ENCODE data around the gene AKAP12. TPM values are rescaled to one million over a fixed set of nuclear protein-coding genes. Genes with fewer than 3 reads are reported as not detected.

The AKAP12 gene
- total RNA-seq, 1 donor from 2014 or later: 5.0 TPM

DNA sequence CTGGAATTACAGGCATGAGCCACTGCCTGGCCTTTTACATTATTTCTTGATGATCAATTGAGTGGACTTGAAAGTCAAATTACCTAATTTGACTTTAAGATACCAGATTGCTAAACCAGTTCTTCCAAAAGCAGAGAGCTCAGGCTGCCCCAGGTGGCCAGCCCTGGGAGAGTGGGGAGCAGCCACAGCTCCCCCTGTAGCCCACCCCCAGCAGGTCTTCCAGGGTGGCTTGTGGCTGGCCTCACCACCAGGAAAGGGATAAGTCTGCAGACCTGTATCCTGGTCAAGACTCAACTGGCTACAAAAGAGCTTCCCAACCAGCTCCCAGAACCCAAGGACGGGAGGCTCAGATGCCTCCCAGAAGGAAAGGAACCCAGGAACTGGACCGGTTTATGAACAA lies 23.8 kb upstream of the AKAP12 start:
- TF ChIP-seq, protein P1, sequence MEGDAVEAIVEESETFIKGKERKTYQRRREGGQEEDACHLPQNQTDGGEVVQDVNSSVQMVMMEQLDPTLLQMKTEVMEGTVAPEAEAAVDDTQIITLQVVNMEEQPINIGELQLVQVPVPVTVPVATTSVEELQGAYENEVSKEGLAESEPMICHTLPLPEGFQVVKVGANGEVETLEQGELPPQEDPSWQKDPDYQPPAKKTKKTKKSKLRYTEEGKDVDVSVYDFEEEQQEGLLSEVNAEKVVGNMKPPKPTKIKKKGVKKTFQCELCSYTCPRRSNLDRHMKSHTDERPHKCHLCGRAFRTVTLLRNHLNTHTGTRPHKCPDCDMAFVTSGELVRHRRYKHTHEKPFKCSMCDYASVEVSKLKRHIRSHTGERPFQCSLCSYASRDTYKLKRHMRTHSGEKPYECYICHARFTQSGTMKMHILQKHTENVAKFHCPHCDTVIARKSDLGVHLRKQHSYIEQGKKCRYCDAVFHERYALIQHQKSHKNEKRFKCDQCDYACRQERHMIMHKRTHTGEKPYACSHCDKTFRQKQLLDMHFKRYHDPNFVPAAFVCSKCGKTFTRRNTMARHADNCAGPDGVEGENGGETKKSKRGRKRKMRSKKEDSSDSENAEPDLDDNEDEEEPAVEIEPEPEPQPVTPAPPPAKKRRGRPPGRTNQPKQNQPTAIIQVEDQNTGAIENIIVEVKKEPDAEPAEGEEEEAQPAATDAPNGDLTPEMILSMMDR (IDR thresholded peaks at IDR 0.05; ENCODE audit: insufficient read depth, low read length, severe bottlenecking): no peak
- DNase-seq (ENCODE audit: low read depth): no peak
- FAIRE-seq: no peak

DNA sequence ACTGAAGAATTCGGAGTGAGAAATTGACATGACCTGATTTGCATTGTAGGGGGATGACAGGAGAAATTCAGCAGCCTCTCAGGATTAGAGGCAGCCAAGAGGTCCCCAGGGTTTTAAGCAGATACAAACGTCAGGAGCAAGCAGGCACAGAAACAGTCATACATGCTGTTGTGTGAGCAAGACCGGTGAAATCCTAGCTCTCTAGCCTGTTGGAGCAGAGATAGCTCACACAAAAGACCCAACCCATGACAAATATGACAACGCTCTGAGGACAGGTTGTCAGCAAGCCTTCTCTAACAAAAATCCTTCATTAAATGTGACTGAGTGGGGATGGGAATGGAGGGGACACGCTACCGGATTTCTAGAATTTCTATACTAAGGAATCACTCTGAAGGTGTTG lies 23.0 kb upstream of the AKAP12 start:
- TF ChIP-seq, protein P1 (IDR thresholded peaks at IDR 0.05; ENCODE audit: insufficient read depth, low read length, severe bottlenecking): no peak
- DNase-seq (ENCODE audit: low read depth) (no peak), FAIRE-seq (no peak)
- no peaks in the 10 kb centered on the region for H3K36me3 ChIP-seq (ENCODE audit: control insufficient read depth, insufficient read depth, low read length)
- no peaks in the 10 kb centered on the region for H3K27me3 ChIP-seq (ENCODE audit: control insufficient read depth, insufficient read depth, low read length)
- H3K4me3 ChIP-seq (ENCODE audit: low read depth, low read length): no peak overlapping the region

More for the DNA sequence above, 23.8 kb upstream of the AKAP12 start:
- Histone ChIP-seq H3K4me3 (ENCODE audit: low read depth, low read length) (no peak overlapping the region), H3K27me3 (ENCODE audit: control insufficient read depth, insufficient read depth, low read length) (no peaks in the 10 kb centered on the region), H3K36me3 (ENCODE audit: control insufficient read depth, insufficient read depth, low read length) (no peaks in the 10 kb centered on the region)

DNA sequence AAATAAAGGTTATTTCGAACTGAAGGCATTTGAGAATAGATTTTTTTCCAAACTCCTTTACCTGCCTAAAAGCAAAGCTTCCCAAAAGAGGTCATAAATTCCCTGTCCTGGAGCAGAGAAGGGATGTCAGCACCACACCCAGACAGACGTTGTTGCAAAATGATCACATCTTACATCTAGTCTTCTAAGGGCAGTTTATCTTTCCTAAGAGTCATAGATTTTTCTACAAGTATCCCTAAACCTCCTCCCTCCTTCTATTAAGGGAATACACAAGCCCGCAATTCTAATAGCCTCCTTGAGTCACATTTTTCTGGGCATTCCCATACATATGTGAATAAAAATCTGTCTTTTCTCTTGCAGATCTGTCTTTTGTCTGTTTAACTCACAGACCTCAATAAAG lies 20.6 kb upstream of the AKAP12 start:
- TF ChIP-seq, protein P1 (IDR thresholded peaks at IDR 0.05; ENCODE audit: insufficient read depth, low read length, severe bottlenecking): no peak
- H3K27me3 ChIP-seq (ENCODE audit: control insufficient read depth, insufficient read depth, low read length): no peaks in the 10 kb centered on the region
- H3K4me3 ChIP-seq (ENCODE audit: low read depth, low read length): no peak overlapping the region
- DNase-seq (ENCODE audit: low read depth) (no peak), FAIRE-seq (no peak)
- H3K36me3 ChIP-seq (ENCODE audit: control insufficient read depth, insufficient read depth, low read length): no peaks in the 10 kb centered on the region

DNA sequence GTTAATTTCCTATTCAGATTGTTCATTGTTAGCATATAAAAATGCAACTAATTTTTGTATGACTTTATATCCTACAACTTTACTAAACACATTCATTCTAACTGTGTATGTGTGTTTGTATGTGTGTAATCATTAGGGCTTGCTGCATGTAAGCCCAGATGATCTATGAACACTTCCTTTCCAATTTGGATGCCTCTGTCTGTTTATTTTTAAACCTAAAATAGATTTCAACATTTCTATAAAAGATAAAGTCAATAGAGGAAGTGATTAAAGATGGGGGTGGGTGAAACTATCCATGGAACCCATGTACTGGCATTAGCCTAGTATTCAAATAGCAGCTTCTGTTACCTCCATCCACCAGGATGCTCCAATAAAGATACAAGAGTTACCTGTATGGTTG lies 15.7 kb upstream of the AKAP12 start:
- DNase-seq (ENCODE audit: low read depth): no peak
- TF ChIP-seq, protein P1 (IDR thresholded peaks at IDR 0.05; ENCODE audit: insufficient read depth, low read length, severe bottlenecking): no peak
- Histone ChIP-seq H3K36me3 (ENCODE audit: control insufficient read depth, insufficient read depth, low read length) (no peaks in the 10 kb centered on the region), H3K27me3 (ENCODE audit: control insufficient read depth, insufficient read depth, low read length) (no peaks in the 10 kb centered on the region), H3K4me3 (ENCODE audit: low read depth, low read length) (no peak overlapping the region)
- FAIRE-seq: no peak

DNA sequence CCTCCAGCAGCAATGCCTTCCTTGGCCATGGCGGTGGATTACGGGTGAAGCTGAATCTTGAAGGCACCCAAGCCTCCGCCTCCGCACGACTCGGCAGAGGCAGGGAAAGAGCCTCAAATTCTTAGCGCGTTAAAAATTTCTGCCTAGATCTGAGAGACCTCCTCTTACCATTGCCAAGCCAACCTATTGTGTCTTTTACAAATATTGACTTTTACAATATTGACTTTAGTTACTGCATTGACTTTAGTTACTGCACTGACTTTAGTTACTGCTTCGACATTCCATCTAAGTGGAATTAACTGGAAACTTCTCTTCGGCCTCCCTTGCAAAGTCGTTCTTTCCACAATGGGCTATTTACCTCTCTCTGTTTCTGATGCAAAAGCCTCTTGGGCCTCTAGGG lies 13.8 kb upstream of the AKAP12 start:
- TF ChIP-seq, protein P1 (IDR thresholded peaks at IDR 0.05; ENCODE audit: insufficient read depth, low read length, severe bottlenecking): no peak
- H3K27me3 ChIP-seq (ENCODE audit: control insufficient read depth, insufficient read depth, low read length): no peaks in the 10 kb centered on the region
- no peaks in the 10 kb centered on the region for H3K36me3 ChIP-seq (ENCODE audit: control insufficient read depth, insufficient read depth, low read length)
- DNase-seq (ENCODE audit: low read depth) (no peak), FAIRE-seq (no peak)
- no peak overlapping the region for H3K4me3 ChIP-seq (ENCODE audit: low read depth, low read length)

DNA sequence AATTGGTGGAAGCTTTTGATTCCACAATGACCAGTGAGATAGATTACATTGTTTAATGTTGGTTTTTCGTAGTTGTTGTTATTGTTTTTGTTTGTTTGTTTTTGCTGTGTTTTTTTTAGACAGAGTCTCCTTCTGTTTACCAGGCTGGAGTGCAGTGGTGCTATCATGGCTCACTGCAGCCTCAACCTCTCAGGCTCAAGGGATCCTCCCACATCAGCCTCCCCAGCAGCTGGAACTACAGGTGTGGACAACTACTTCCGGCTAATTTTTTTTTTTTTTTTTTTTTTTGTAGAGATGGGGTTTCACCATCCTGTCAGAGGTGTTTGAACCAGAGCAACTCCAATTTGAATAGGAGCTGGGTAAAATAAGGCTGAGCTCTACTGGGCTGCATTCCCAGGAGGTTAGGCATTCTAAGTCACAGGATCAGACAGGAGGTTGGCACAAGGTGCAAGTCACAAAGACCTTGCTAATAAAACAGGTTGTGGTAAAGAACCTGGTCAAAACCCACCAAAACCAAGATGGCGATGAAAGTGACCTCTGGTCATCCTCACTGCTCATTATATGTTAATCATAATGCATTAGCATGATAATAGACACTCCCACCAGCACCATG lies 10.9 kb upstream of the AKAP12 start:
- TF ChIP-seq, protein P1 (IDR thresholded peaks at IDR 0.05; ENCODE audit: insufficient read depth, low read length, severe bottlenecking): no peak
- H3K4me3 ChIP-seq (ENCODE audit: low read depth, low read length): no peak overlapping the region
- no peak for FAIRE-seq

More for the DNA sequence above, 10.9 kb upstream of the AKAP12 start:
- no peak for DNase-seq (ENCODE audit: low read depth)
- H3K27me3 ChIP-seq (ENCODE audit: control insufficient read depth, insufficient read depth, low read length): no peaks in the 10 kb centered on the region
- H3K36me3 ChIP-seq (ENCODE audit: control insufficient read depth, insufficient read depth, low read length): no peaks in the 10 kb centered on the region
